Kidney epithelial cell (primary cell): ENCODE results near the gene GLS. TPM values are rescaled to one million over a fixed set of nuclear protein-coding genes. Genes with fewer than 3 reads are reported as not detected.

ENCODE experiments used
- DNase-seq: peaks from one replicate; pipeline ENCODE4 v3.0.0-alpha.2; 2010; ENCODE audit warnings: low read depth
- H3K27me3 ChIP-seq: 2 replicates; pipeline ENCODE4 v1.6.0; 2011; ENCODE audit warnings: low read length; ENCODE audit not compliant: control insufficient read depth, insufficient read depth
- H3K36me3 ChIP-seq: 2 replicates; pipeline ENCODE4 v1.5.1; 2011; ENCODE audit warnings: low read length; ENCODE audit not compliant: control insufficient read depth, insufficient read depth
- H3K4me3 ChIP-seq: 2 replicates; pipeline ENCODE4 v1.5.1; 2011; ENCODE audit warnings: low read depth, mild to moderate bottlenecking, control low read depth, low read length
- CTCF ChIP-seq: IDR thresholded peaks from 2 replicates; pipeline ENCODE4 v1.5.1; 2011; ENCODE audit warnings: mild to moderate bottlenecking, moderate library complexity, low read length, control low read depth, inconsistent platforms; ENCODE audit not compliant: insufficient read depth, poor library complexity, severe bottlenecking
- total RNA-seq: library from RNA; depleted of rRNA; stranded (reverse); fragments of >200 nt; gene quantifications from 2 replicates; pipeline ENCODE4 v1.2.3, GENCODE V29; 2015

The GLS gene
- total RNA-seq, 1 donor from 2014 or later, result 85.0 TPM

GRCh38 chr2:190986221-190986953 is 105.8 kb downstream of the GLS start:
- no peak overlapping the region for H3K4me3 ChIP-seq
- no peak for TF ChIP-seq CTCF
- DNase-seq, result no peak
- H3K36me3 ChIP-seq, result peaks cover 7% of the 10 kb centered on the region
- H3K27me3 ChIP-seq, result no peaks in the 10 kb centered on the region

DNA sequence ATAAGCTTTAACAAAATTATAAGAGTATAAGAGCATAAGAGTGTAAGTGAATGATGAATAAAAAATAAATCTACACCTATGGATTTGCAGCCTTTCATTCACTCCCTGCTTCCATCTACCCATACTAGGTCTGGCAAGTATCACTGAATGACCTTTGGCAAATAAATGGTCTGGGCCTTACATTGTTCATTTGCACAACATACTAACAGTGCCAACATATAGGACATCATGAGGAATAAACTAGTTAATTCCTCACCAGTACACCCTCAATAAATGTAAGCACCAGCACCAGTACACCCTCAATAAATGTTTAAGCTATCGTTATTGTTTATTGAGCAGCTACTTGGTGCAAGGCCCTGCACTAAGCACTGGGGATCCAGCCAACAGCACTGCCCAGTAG is 106.5 kb downstream of the GLS start:
- Histone ChIP-seq H3K27me3 (no peaks in the 10 kb centered on the region), H3K36me3 (peaks cover 7% of the 10 kb centered on the region), H3K4me3 (no peak overlapping the region)
- DNase-seq, result no peak
- no peak for TF ChIP-seq CTCF

DNA sequence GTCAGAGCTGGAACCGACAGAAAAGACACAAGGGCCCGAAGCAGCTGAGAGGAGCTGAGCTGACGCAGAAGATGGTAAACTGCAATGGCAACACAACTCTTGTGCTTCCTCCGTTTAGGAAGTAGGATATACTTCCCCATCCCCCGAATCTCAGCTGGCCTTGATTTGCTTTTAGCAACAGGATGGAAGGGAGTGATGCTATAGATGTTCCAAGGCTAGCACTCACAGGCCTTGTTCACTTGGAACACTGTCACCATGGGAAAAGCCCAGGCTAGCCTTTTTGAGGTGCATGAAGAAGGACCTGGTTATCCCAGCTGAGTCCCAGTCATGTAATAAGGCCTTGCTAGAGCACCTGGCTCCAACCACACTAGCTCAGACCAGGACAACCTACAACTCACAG is 107.3 kb downstream of the GLS start:
- H3K4me3 ChIP-seq, result no peak overlapping the region
- no peak for TF ChIP-seq CTCF
- no peaks in the 10 kb centered on the region for H3K27me3 ChIP-seq
- DNase-seq, result no peak
- H3K36me3 ChIP-seq, result peaks cover 4% of the 10 kb centered on the region

GRCh38 chr2:190988910-190989309 is 108.3 kb downstream of the GLS start:
- no peak overlapping the region for H3K4me3 ChIP-seq
- no peaks in the 10 kb centered on the region for H3K27me3 ChIP-seq
- no peak for DNase-seq
- H3K36me3 ChIP-seq, result peaks cover 4% of the 10 kb centered on the region
- TF ChIP-seq CTCF, result no peak

GRCh38 chr2:190990132-190990531 is 109.5 kb downstream of the GLS start:
- no peak for TF ChIP-seq CTCF
- Histone ChIP-seq H3K36me3 (peaks cover 5% of the 10 kb centered on the region), H3K27me3 (no peaks in the 10 kb centered on the region), H3K4me3 (no peak overlapping the region)
- no peak for DNase-seq

DNA sequence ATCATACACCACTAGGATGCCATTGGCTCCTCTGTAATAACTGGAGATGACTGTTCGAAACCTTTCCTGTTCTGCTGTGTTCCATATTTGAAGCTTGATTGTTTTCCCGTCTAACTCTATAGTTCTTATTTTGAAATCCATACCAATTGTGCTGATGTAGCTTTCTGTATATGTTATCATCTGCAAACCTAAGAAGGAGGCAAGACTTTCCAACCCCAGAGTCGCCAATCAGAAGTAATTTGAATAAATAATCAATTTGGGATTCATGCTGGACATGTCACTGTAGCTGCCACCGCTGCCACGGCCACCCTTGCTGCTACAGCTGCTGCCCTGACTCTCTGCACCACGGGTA is 112.6 kb downstream of the GLS start:
- Histone ChIP-seq H3K4me3 (no peak overlapping the region), H3K36me3 (peaks cover 5% of the 10 kb centered on the region), H3K27me3 (no peaks in the 10 kb centered on the region)
- no peak for TF ChIP-seq CTCF
- DNase-seq, result no peak
